Measurements from ENCODE around the gene GHR.

Gene GHR

DNA sequence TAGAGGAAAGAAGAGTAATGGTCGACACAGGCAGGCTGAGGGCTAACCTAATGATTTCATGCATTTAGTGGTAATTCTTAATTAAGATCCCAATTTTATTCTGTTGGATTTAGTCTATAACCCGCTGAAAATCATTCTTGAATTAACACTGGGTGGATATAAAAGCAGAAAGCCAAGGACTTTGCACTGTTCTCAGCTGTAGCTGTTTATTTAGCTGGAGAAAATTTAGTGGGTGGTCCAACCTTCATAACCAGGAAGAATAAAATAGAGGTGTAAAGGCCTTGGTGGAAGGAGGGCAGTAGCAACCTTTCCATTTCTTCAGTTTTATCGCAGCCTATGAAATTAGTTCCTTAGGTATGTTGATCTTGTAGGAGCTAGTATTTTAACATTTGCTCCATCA, 92.3 kb downstream of the GHR start:
- no peaks in the 10 kb centered on the region for H3K9me3 ChIP-seq (ENCODE audit: control insufficient read depth in 2 of 2, low read length in 2 of 2)
- no peak overlapping the region for H3K9ac ChIP-seq (ENCODE audit: low read length in 2 of 2)
- H3K27me3 ChIP-seq (ENCODE audit: control insufficient read depth in 1 of 2, insufficient read depth in 2 of 2, low read length in 2 of 2) = no peaks in the 10 kb centered on the region
- H3K36me3 ChIP-seq (ENCODE audit: control insufficient read depth in 2 of 2, insufficient read depth in 2 of 2, low read length in 2 of 2) = no peaks in the 10 kb centered on the region
- no peak overlapping the region for H3K27ac ChIP-seq (ENCODE audit: low read length)
- H3K4me1 ChIP-seq (ENCODE audit: control insufficient read depth, insufficient read depth, low read length) = no peaks in the 10 kb centered on the region
- H3K4me3 ChIP-seq (ENCODE audit: low read length in 2 of 2) = no peak overlapping the region

DNA sequence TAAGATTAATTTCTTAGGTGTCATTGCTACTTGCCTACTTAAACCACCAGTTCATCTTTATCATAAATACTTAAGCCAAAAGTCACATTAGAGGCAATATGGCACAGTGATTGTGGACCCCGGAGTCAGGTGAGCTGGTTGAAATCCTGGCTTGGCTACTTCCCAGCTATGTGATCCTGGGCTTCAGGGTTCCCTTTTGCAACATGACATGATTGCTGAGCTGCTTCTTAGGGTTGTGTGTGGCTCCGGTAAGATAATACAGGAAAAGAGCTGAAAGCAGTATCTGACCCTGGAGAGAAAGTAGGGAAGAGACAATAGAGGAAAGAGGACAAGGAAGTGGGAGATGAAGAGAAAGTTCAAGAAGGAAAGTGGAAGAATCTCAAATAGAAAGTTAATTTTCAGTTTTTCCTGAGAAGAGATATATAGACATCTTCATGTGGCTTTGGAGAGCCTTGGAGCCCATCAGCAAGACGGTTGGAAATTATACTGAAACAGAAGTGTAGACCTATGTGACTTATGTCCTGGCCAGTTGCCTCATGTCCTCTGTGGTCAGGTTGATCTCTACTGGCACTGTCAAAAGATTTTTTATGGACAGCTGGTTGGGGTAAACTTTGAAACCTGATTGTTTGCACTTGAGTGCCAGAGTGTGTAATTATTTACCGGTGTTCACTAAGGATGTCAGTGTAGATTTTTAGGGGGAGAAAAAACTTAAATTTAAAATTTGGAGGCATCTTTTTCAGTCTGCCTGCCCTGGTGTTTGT, 93.2 kb downstream of the GHR start:
- H3K36me3 ChIP-seq (ENCODE audit: control insufficient read depth in 2 of 2, insufficient read depth in 2 of 2, low read length in 2 of 2) = no peaks in the 10 kb centered on the region
- no peaks in the 10 kb centered on the region for H3K9me3 ChIP-seq (ENCODE audit: control insufficient read depth in 2 of 2, low read length in 2 of 2)
- no peaks in the 10 kb centered on the region for H3K4me1 ChIP-seq (ENCODE audit: control insufficient read depth, insufficient read depth, low read length)
- no peaks in the 10 kb centered on the region for H3K27me3 ChIP-seq (ENCODE audit: control insufficient read depth in 1 of 2, insufficient read depth in 2 of 2, low read length in 2 of 2)
- H3K9ac ChIP-seq (ENCODE audit: low read length in 2 of 2) = no peak overlapping the region
- no peak overlapping the region for H3K4me3 ChIP-seq (ENCODE audit: low read length in 2 of 2)
- no peak overlapping the region for H3K27ac ChIP-seq (ENCODE audit: low read length)

DNA sequence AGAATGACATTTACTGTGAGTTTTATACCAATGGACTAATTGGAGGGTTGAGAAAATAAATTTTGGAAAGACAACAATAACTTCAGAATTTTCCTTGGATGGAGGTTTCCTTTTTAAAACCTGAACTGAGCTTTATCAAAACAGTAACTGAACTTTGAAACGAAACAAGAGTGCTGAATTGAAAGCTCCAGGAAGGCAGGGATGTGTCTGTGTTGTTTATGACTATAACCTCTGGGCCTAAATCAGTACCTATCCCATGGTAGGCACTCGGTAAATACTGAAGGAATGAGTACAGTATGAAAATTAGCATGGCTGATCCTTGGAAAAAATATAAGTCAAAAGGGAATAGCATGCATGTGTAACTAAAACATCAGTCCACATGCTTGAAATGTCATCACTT, 93.9 kb downstream of the GHR start:
- H3K9me3 ChIP-seq (ENCODE audit: control insufficient read depth in 2 of 2, low read length in 2 of 2) = no peaks in the 10 kb centered on the region
- H3K4me1 ChIP-seq (ENCODE audit: control insufficient read depth, insufficient read depth, low read length) = no peaks in the 10 kb centered on the region
- no peak overlapping the region for H3K9ac ChIP-seq (ENCODE audit: low read length in 2 of 2)

DNA sequence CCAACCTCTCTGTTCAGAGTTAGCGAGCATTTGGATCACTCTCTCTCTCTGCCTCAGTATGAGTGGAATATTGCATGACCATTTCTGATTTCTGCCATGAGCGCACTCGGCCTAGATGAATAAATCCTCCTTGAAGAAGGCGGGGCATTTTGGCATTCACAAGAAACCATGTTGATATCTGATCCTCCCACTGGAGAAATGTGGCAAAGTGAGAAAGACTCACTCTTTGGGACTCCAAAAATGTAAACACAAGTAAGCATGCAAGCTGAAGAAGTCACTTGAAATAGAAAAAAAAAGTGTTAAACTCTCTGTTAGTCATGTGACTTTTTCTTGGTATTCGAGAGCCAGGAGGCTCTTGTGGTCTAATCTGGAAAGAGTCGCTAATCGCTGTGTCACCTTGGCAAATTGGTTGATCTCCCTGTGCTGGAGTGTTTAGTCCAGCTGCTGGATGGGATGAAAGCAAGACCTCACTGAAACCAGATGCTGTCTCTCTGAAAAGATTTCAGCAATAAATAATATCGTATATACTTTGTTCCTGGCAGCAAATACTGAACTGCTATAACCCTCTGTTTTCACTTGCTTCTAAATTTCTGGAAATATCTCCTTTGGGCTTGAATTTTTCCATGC, 95.5 kb downstream of the GHR start:
- Histone ChIP-seq H3K9ac (ENCODE audit: low read length in 2 of 2) (no peak overlapping the region), H3K4me1 (ENCODE audit: control insufficient read depth, insufficient read depth, low read length) (no peaks in the 10 kb centered on the region), H3K27me3 (ENCODE audit: control insufficient read depth in 1 of 2, insufficient read depth in 2 of 2, low read length in 2 of 2) (no peaks in the 10 kb centered on the region), H3K36me3 (ENCODE audit: control insufficient read depth in 2 of 2, insufficient read depth in 2 of 2, low read length in 2 of 2) (no peaks in the 10 kb centered on the region), H3K27ac (ENCODE audit: low read length) (no peak overlapping the region), H3K9me3 (ENCODE audit: control insufficient read depth in 2 of 2, low read length in 2 of 2) (no peaks in the 10 kb centered on the region), H3K4me3 (ENCODE audit: low read length in 2 of 2) (no peak overlapping the region)

More for the DNA sequence above, 93.9 kb downstream of the GHR start:
- H3K36me3 ChIP-seq (ENCODE audit: control insufficient read depth in 2 of 2, insufficient read depth in 2 of 2, low read length in 2 of 2) = no peaks in the 10 kb centered on the region
- H3K27ac ChIP-seq (ENCODE audit: low read length) = no peak overlapping the region
- H3K27me3 ChIP-seq (ENCODE audit: control insufficient read depth in 1 of 2, insufficient read depth in 2 of 2, low read length in 2 of 2) = no peaks in the 10 kb centered on the region
- no peak overlapping the region for H3K4me3 ChIP-seq (ENCODE audit: low read length in 2 of 2)

DNA sequence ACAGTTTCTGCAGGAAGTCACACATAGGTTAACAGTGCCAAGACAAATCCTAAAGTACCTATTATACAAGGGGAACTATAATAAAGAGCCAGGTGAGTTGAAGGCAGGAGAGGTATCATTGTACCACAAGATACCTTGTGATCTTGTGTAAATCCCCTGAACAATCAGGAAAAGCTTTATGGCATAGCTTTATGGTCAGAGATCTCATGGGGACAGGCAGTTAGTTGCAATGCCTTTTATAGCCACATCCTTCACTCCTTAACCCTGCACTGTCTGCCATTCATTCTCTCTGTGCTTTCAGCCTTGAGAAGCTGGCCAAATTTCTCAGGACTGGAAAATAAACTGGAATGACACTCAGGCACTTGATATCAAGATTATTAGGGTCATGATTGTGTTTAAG, 97.0 kb downstream of the GHR start:
- Histone ChIP-seq H3K9ac (ENCODE audit: low read length in 2 of 2) (no peak overlapping the region), H3K4me1 (ENCODE audit: control insufficient read depth, insufficient read depth, low read length) (no peaks in the 10 kb centered on the region), H3K4me3 (ENCODE audit: low read length in 2 of 2) (no peak overlapping the region), H3K9me3 (ENCODE audit: control insufficient read depth in 2 of 2, low read length in 2 of 2) (no peaks in the 10 kb centered on the region), H3K27ac (ENCODE audit: low read length) (no peak overlapping the region), H3K27me3 (ENCODE audit: control insufficient read depth in 1 of 2, insufficient read depth in 2 of 2, low read length in 2 of 2) (no peaks in the 10 kb centered on the region), H3K36me3 (ENCODE audit: control insufficient read depth in 2 of 2, insufficient read depth in 2 of 2, low read length in 2 of 2) (no peaks in the 10 kb centered on the region)

- Histone ChIP-seq H3K9me3 (ENCODE audit: control insufficient read depth in 2 of 2, low read length in 2 of 2) (no peaks in the 10 kb centered on the region), H3K36me3 (ENCODE audit: control insufficient read depth in 2 of 2, insufficient read depth in 2 of 2, low read length in 2 of 2) (no peaks in the 10 kb centered on the region), H3K27me3 (ENCODE audit: control insufficient read depth in 1 of 2, insufficient read depth in 2 of 2, low read length in 2 of 2) (no peaks in the 10 kb centered on the region), H3K27ac (ENCODE audit: low read length) (no peak overlapping the region), H3K4me1 (ENCODE audit: control insufficient read depth, insufficient read depth, low read length) (no peaks in the 10 kb centered on the region), H3K4me3 (ENCODE audit: low read length in 2 of 2) (no peak overlapping the region), H3K9ac (ENCODE audit: low read length in 2 of 2) (no peak overlapping the region)
Measured at GRCh38 chr5:42520957-42521356, 97.7 kb downstream of the GHR start.

DNA sequence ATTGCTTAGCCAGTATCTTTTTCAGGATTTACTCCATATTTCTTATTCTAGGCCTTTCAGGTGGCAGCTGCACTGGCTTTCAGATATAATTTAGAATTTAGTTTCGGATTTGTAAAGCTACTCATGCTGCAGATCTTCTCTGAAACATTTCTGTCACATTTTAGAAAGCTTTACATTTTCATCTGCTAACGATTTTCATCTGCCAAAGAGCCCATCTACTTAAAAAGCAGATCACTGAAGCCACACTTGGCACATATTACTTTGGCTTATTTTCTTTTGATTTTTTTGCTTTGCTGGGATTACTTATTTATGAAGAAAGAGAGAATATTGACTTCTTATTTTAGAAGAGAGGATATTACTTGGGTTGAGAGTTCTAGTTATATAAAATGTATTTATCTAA, 98.2 kb downstream of the GHR start:
- no peaks in the 10 kb centered on the region for H3K4me1 ChIP-seq (ENCODE audit: control insufficient read depth, insufficient read depth, low read length)

GRCh38 chr5:42522783-42523182, 99.5 kb downstream of the GHR start:
- Histone ChIP-seq H3K4me3 (ENCODE audit: low read length in 2 of 2) (no peak overlapping the region), H3K27me3 (ENCODE audit: control insufficient read depth in 1 of 2, insufficient read depth in 2 of 2, low read length in 2 of 2) (no peaks in the 10 kb centered on the region), H3K4me1 (ENCODE audit: control insufficient read depth, insufficient read depth, low read length) (no peaks in the 10 kb centered on the region), H3K27ac (ENCODE audit: low read length) (no peak overlapping the region), H3K9me3 (ENCODE audit: control insufficient read depth in 2 of 2, low read length in 2 of 2) (no peaks in the 10 kb centered on the region), H3K9ac (ENCODE audit: low read length in 2 of 2) (no peak overlapping the region), H3K36me3 (ENCODE audit: control insufficient read depth in 2 of 2, insufficient read depth in 2 of 2, low read length in 2 of 2) (no peaks in the 10 kb centered on the region)

More for the DNA sequence above, 98.2 kb downstream of the GHR start:
- Histone ChIP-seq H3K36me3 (ENCODE audit: control insufficient read depth in 2 of 2, insufficient read depth in 2 of 2, low read length in 2 of 2) (no peaks in the 10 kb centered on the region), H3K9ac (ENCODE audit: low read length in 2 of 2) (no peak overlapping the region), H3K27me3 (ENCODE audit: control insufficient read depth in 1 of 2, insufficient read depth in 2 of 2, low read length in 2 of 2) (no peaks in the 10 kb centered on the region), H3K4me3 (ENCODE audit: low read length in 2 of 2) (no peak overlapping the region), H3K9me3 (ENCODE audit: control insufficient read depth in 2 of 2, low read length in 2 of 2) (no peaks in the 10 kb centered on the region), H3K27ac (ENCODE audit: low read length) (no peak overlapping the region)

DNA sequence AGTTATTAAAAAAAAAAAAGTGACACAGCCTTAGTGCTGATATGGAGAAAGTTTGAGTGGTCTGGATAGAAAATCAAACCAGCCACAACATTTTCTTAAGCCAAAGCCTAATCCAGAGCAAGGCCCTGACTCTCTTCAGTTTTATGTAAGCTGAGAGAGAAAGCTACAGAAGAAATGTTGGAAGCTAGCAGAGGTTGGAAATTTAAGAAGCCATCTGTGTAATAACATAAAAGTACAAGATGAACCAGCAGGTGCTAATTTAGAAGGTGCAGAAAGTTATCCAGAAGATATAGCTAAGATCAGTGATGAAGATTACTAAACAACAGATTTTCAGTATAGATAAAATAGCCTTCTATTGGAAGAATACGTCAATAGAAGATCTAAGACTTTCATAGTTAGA, 102.9 kb downstream of the GHR start:
- no peaks in the 10 kb centered on the region for H3K9me3 ChIP-seq (ENCODE audit: control insufficient read depth in 2 of 2, low read length in 2 of 2)
- no peaks in the 10 kb centered on the region for H3K27me3 ChIP-seq (ENCODE audit: control insufficient read depth in 1 of 2, insufficient read depth in 2 of 2, low read length in 2 of 2)
- H3K4me1 ChIP-seq (ENCODE audit: control insufficient read depth, insufficient read depth, low read length) = no peaks in the 10 kb centered on the region
- no peak overlapping the region for H3K9ac ChIP-seq (ENCODE audit: low read length in 2 of 2)
- no peaks in the 10 kb centered on the region for H3K36me3 ChIP-seq (ENCODE audit: control insufficient read depth in 2 of 2, insufficient read depth in 2 of 2, low read length in 2 of 2)
- no peak overlapping the region for H3K27ac ChIP-seq (ENCODE audit: low read length)
- no peak overlapping the region for H3K4me3 ChIP-seq (ENCODE audit: low read length in 2 of 2)

GRCh38 chr5:42531611-42532010, 108.4 kb downstream of the GHR start:
- Histone ChIP-seq H3K27me3 (ENCODE audit: control insufficient read depth in 1 of 2, insufficient read depth in 2 of 2, low read length in 2 of 2) (no peaks in the 10 kb centered on the region), H3K9ac (ENCODE audit: low read length in 2 of 2) (no peak overlapping the region), H3K4me3 (ENCODE audit: low read length in 2 of 2) (no peak overlapping the region), H3K36me3 (ENCODE audit: control insufficient read depth in 2 of 2, insufficient read depth in 2 of 2, low read length in 2 of 2) (no peaks in the 10 kb centered on the region), H3K27ac (ENCODE audit: low read length) (no peak overlapping the region), H3K4me1 (ENCODE audit: control insufficient read depth, insufficient read depth, low read length) (no peaks in the 10 kb centered on the region), H3K9me3 (ENCODE audit: control insufficient read depth in 2 of 2, low read length in 2 of 2) (no peaks in the 10 kb centered on the region)

DNA sequence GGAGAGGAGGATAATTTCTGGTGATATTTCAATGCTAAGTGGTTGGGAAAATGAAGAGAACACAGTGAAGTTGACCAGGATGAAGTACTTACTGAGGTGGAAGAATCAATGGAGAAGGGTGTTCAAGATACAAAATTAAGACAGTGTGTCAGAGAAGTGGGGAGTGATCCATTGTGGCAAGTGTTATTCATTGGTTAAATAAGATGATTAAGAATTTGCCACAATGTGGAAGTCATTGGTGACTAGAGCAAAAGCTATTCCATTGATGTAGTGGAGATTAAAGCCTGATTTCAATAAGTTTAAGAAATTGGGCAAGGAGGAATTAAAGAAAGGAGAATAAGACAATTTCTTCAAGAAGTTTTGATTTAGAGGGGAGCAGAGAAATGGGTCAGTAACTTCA, 118.9 kb downstream of the GHR start:
- Histone ChIP-seq H3K36me3 (ENCODE audit: control insufficient read depth in 2 of 2, insufficient read depth in 2 of 2, low read length in 2 of 2) (no peaks in the 10 kb centered on the region), H3K27ac (ENCODE audit: low read length) (no peak overlapping the region)

More for the DNA sequence above, 118.9 kb downstream of the GHR start:
- H3K27me3 ChIP-seq (ENCODE audit: control insufficient read depth in 1 of 2, insufficient read depth in 2 of 2, low read length in 2 of 2) = no peaks in the 10 kb centered on the region
- no peaks in the 10 kb centered on the region for H3K4me1 ChIP-seq (ENCODE audit: control insufficient read depth, insufficient read depth, low read length)
- no peak overlapping the region for H3K4me3 ChIP-seq (ENCODE audit: low read length in 2 of 2)
- H3K9ac ChIP-seq (ENCODE audit: low read length in 2 of 2) = no peak overlapping the region
- peaks cover 0 to 4% of the 10 kb centered on the region in 2 donors for H3K9me3 ChIP-seq (ENCODE audit: control insufficient read depth in 2 of 2, low read length in 2 of 2)

Data from stomach smooth muscle (tissue), 2 donors.